ENCODE data around the gene ITGA3.

ITGA3 gene

GRCh38 chr17:50045154-50045553 lies 10.8 kb upstream of the ITGA3 start:
- ATAC-seq = no peak
- Mint-ChIP-seq H3K4me1 (peaks cover 12% of the 10 kb centered on the region), H3K9me3 (no peaks in the 10 kb centered on the region), H3K4me3 (no peak overlapping the region), H3K27ac (no peak overlapping the region), H3K27me3 (peaks cover 17% of the 10 kb centered on the region)
- DNase-seq = no peak

- Mint-ChIP-seq H3K27ac (no peak overlapping the region), H3K9me3 (no peaks in the 10 kb centered on the region), H3K4me3 (no peak overlapping the region), H3K4me1 (peaks cover 22% of the 10 kb centered on the region), H3K27me3 (peaks cover 17% of the 10 kb centered on the region)
- DNase-seq (no peak), ATAC-seq (no peak)
Measured at GRCh38 chr17:50046179-50046578, 9.7 kb upstream of the ITGA3 start.

DNA sequence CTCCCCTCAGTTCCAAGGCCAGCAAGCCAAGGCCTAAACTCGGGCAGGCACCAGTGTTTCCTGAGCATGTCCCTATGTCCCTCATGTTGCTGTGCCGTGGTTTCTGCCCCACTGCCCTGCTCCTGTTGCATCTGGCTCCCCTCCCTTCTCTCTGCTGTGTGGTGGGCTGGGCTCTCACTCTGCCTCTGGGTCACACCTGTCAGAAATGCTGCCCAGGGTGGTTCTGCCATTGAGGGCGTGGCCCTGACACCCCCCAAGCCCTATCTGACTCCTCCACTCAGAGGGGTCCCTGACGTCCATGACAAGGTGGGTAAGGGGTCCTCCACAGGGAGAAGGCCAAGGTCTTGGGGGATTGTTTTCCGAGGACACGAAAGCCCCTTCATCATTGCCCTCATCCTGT lies 9.2 kb upstream of the ITGA3 start:
- ATAC-seq (no peak), DNase-seq (no peak)
- Mint-ChIP-seq H3K27ac (no peak overlapping the region), H3K4me1 (peaks cover 27% of the 10 kb centered on the region), H3K27me3 (peaks cover 17% of the 10 kb centered on the region), H3K4me3 (no peak overlapping the region), H3K9me3 (no peaks in the 10 kb centered on the region)

DNA sequence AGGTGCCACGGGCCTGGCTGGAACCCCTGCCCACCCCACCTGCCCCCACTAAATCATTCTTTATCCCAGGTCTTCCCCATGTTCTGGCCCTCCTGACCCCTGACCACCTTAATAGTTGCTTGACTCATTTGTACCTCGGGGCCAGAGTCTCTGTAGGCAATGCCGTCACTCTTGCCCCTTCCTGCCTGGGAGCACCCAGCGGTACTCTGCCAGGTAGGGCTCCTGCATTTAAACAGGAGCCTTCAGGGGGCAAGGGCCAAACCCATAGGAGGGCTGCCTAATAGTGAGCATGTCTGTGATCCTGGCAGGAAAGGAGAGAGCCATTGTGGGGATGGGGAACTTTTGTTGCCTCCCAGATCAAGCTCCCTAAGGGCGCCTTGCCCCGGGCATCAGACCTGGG lies 8.8 kb upstream of the ITGA3 start:
- DNase-seq (no peak), ATAC-seq (no peak)
- Mint-ChIP-seq H3K27ac (peak overlapping the region in 1 of 2 donors; percentile 89), H3K9me3 (no peaks in the 10 kb centered on the region), H3K4me1 (peaks cover 31% of the 10 kb centered on the region), H3K27me3 (peaks cover 17% of the 10 kb centered on the region), H3K4me3 (peak overlapping the region in 1 of 2 donors; percentile 59)

GRCh38 chr17:50047488-50048126 lies 8.3 kb upstream of the ITGA3 start:
- peak overlapping the region in 1 of 2 donors; percentile 59 for H3K4me3 Mint-ChIP-seq
- peak overlapping the region in 1 of 2 donors; percentile 89 for H3K27ac Mint-ChIP-seq
- ATAC-seq (peak; percentile 56), DNase-seq (peak in 1 of 2 donors; percentile 35)
- no peaks in the 10 kb centered on the region for H3K9me3 Mint-ChIP-seq
- H3K27me3 Mint-ChIP-seq = peaks cover 17% of the 10 kb centered on the region
- H3K4me1 Mint-ChIP-seq = peaks cover 32% of the 10 kb centered on the region

- Mint-ChIP-seq H3K9me3 (no peaks in the 10 kb centered on the region), H3K4me1 (peaks cover 32% of the 10 kb centered on the region), H3K27me3 (peaks cover 22% of the 10 kb centered on the region), H3K4me3 (no peak overlapping the region), H3K27ac (peak overlapping the region in 1 of 2 donors; percentile 89)
- DNase-seq (no peak), ATAC-seq (no peak)
Measured at GRCh38 chr17:50048146-50048720, 7.7 kb upstream of the ITGA3 start.

- ATAC-seq (no peak), DNase-seq (no peak)
- Mint-ChIP-seq H3K4me3 (no peak overlapping the region), H3K27ac (no peak overlapping the region), H3K27me3 (peaks cover 23% of the 10 kb centered on the region), H3K9me3 (no peaks in the 10 kb centered on the region), H3K4me1 (peaks cover 32% of the 10 kb centered on the region)
Measured at GRCh38 chr17:50048988-50049387, 6.9 kb upstream of the ITGA3 start.

- H3K9me3 Mint-ChIP-seq = no peaks in the 10 kb centered on the region
- no peak overlapping the region for H3K4me3 Mint-ChIP-seq
- H3K4me1 Mint-ChIP-seq = peaks cover 32% of the 10 kb centered on the region
- H3K27ac Mint-ChIP-seq = no peak overlapping the region
- DNase-seq (no peak), ATAC-seq (no peak)
- H3K27me3 Mint-ChIP-seq = peaks cover 17% of the 10 kb centered on the region
Measured at GRCh38 chr17:50049636-50050035, 6.3 kb upstream of the ITGA3 start.

- DNase-seq (no peak), ATAC-seq (peak; percentile 4)
- Mint-ChIP-seq H3K9me3 (no peaks in the 10 kb centered on the region), H3K4me3 (peak overlapping the region in 1 of 2 donors; percentile 10), H3K4me1 (peaks cover 41% of the 10 kb centered on the region), H3K27me3 (peaks cover 23% of the 10 kb centered on the region), H3K27ac (peak overlapping the region in 1 of 2 donors; percentile 37)
Measured at GRCh38 chr17:50050431-50051032, 5.4 kb upstream of the ITGA3 start.

DNA sequence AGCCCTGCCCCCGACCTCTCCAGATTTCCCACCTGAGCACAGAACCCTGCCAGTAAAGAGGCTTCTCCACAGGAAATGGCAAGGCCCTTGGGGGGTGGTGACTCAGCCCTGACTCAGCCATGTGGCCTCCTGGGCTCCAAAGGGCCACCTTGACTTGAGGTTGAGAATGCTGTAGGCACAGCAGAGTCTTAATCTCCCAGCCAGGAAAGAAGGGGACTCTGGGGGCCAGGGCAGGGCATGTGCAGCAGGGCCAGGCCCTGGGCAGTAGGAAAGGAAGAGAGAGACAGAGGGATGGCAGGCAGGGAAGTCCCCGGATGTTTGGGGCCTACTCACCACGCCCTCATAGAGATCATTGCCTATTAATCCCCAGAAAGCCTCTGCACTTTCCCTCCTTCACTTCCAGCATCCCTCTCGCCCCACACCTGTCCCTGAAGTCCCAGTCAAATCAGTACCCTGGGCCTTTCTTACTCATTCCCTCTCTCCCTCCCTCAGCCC lies 4.8 kb upstream of the ITGA3 start:
- peak; percentile 50 to 82 for DNase-seq
- Mint-ChIP-seq H3K9me3 (no peaks in the 10 kb centered on the region), H3K4me1 (peaks cover 43% of the 10 kb centered on the region), H3K27me3 (peaks cover 23% of the 10 kb centered on the region), H3K4me3 (peak overlapping the region; percentile 64 to 66), H3K27ac (peak overlapping the region; percentile 37 to 96)
- peak; percentile 88 for ATAC-seq

DNA sequence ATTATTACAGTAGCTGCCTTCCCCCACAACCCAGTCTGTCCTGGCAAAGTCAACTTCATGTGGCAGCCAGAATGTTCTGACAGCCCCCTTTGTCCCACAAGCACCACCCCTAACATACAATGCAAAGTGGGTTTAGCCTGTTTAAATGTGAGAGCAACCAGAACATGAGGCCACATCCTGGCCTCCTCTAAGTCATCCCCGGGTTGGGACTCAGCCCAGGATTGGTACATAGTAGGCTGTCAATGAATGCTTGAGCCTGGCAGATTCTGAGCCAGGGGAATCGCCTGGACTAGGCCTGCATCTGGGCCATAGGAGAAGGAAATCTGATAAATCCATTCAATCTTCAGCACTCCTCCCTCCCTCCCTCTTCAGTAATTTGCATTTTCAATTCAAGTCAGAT lies 4.3 kb upstream of the ITGA3 start:
- H3K9me3 Mint-ChIP-seq = no peaks in the 10 kb centered on the region
- peak; percentile 3 for ATAC-seq
- DNase-seq = no peak
- H3K27ac Mint-ChIP-seq = peak overlapping the region in 1 of 2 donors; percentile 96
- peaks cover 23% of the 10 kb centered on the region for H3K27me3 Mint-ChIP-seq
- peaks cover 46% of the 10 kb centered on the region for H3K4me1 Mint-ChIP-seq
- H3K4me3 Mint-ChIP-seq = peak overlapping the region; percentile 64 to 66

DNA sequence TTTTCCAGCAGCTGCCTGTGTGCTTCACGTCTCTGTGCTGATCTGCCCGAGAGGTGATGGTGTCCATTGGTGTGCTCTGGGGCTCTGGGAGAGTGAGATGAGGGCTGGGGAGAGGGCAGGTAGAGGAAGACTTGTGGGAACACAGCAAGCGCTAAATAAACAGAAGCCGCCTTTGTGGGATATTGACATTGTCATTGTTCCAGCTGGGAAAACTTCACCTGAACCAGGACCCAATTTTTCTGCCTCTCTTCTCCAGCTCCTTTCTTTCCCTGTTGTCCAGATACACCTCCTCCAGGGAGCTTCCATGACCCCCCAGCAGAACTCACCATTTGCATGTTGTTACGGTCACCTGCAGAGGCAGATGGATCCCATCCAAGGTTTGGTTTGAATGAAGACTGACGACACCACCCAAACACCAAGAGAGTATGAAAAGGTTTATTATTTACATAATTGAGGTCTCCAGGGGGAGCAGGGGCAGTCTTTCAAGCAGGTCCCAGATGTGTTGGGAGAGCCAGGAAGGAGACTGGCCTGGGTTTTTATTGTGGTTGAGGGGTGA lies 3.6 kb upstream of the ITGA3 start:
- Mint-ChIP-seq H3K4me3 (peak overlapping the region in 1 of 2 donors; percentile 10), H3K9me3 (no peaks in the 10 kb centered on the region), H3K27me3 (peaks cover 23% of the 10 kb centered on the region), H3K27ac (no peak overlapping the region), H3K4me1 (peaks cover 49% of the 10 kb centered on the region)
- no peak for DNase-seq
- ATAC-seq = no peak

GRCh38 chr17:50052822-50053653 lies 2.9 kb upstream of the ITGA3 start:
- no peak overlapping the region for H3K27ac Mint-ChIP-seq
- no peaks in the 10 kb centered on the region for H3K9me3 Mint-ChIP-seq
- ATAC-seq (no peak), DNase-seq (no peak)
- peaks cover 29% of the 10 kb centered on the region for H3K27me3 Mint-ChIP-seq
- H3K4me3 Mint-ChIP-seq = no peak overlapping the region
- peaks cover 49% of the 10 kb centered on the region for H3K4me1 Mint-ChIP-seq

GRCh38 chr17:50053654-50053960 lies 2.3 kb upstream of the ITGA3 start:
- ATAC-seq = no peak
- H3K27ac Mint-ChIP-seq = no peak overlapping the region
- no peak for DNase-seq
- peaks cover 32% of the 10 kb centered on the region for H3K27me3 Mint-ChIP-seq
- H3K4me3 Mint-ChIP-seq = no peak overlapping the region
- peaks cover 48% of the 10 kb centered on the region for H3K4me1 Mint-ChIP-seq
- no peaks in the 10 kb centered on the region for H3K9me3 Mint-ChIP-seq

DNA sequence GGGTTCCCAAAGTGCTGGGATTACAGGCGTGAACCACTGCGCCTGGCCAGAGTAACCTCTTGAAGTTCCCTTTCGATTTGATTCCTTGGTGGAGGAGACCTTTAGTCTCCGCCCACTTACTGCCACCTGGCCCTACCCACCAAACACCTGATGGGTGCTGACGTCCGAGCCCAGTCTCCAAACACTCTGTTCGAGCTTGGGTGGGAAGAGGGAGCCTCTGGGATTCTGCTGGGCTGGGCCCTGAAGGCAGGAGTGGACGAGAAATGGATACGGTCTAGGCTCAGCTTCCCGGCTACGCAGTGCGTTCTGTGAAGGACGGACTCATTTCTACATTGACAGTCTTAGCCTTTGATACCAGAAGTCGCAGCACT lies 870 bp upstream of the ITGA3 start:
- Mint-ChIP-seq H3K27me3 (peaks cover 29% of the 10 kb centered on the region), H3K4me1 (peaks cover 48% of the 10 kb centered on the region), H3K4me3 (peak overlapping the region; percentile 84 to 93), H3K9me3 (no peaks in the 10 kb centered on the region), H3K27ac (peak overlapping the region in 1 of 2 donors; percentile 44)
- no peak for DNase-seq
- peak; percentile 0 for ATAC-seq

Measured in stimulated activated naive CD8-positive, alpha-beta T cell treated with anti-CD3 and anti-CD28 coated beads, Interleukin-15, amount 100 ng/mL, for 72 hours (primary cell).